K562 (cell line): Measurements from ENCODE around the gene TMEM87B. TPM values are rescaled to one million over a fixed set of nuclear protein-coding genes. Genes with fewer than 3 reads are reported as not detected.

Source experiments
- CEBPB ChIP-seq: fragments of 450-650 bp; IDR thresholded peaks from 2 replicates; pipeline ENCODE4 v1.6.1; 2016; ENCODE audit warnings: missing genetic modification characterization, missing compliant biosample characterization
- CHD4 ChIP-seq: fragments of 200-600 bp; sonication (generic); IDR thresholded peaks from 3 replicates; pipeline ENCODE4 v1.6.1; 2012; ENCODE audit warnings: low read depth, mild to moderate bottlenecking, mixed read lengths, low read length, inconsistent platforms; ENCODE audit not compliant: insufficient read depth, insufficient replicate concordance, poor library complexity, severe bottlenecking
- DNMT1 ChIP-seq: fragments of 450-650 bp; IDR thresholded peaks from 2 replicates; pipeline ENCODE4 v1.6.1; 2016; ENCODE audit warnings: antibody characterized with exemption, mild to moderate bottlenecking
- E4F1 ChIP-seq: fragments of 250-450 bp; sonication (Bioruptor Pico); IDR thresholded peaks from 2 replicates; pipeline ENCODE4 v1.5.0; 2021; ENCODE audit warnings: mild to moderate bottlenecking, borderline replicate concordance
- MED1 ChIP-seq: sonication (generic); formaldehyde crosslinking; IDR thresholded peaks from 2 replicates; pipeline ENCODE4 v1.8.1; 2023; ENCODE audit warnings: missing genetic modification reagents, borderline replicate concordance
- MTA1 ChIP-seq: fragments of 450-650 bp; IDR thresholded peaks from 2 replicates; pipeline ENCODE4 v1.6.1; 2017; ENCODE audit warnings: borderline replicate concordance
- PYGO2 ChIP-seq: fragments of 450-650 bp; IDR thresholded peaks from 2 replicates; pipeline ENCODE4 v1.6.1; 2016; ENCODE audit warnings: mild to moderate bottlenecking, missing genetic modification characterization, moderate library complexity, missing compliant biosample characterization
- RUNX1 ChIP-seq: sonication (generic); IDR thresholded peaks from 2 replicates; pipeline ENCODE4 v1.6.1; 2016; ENCODE audit warnings: antibody characterized with exemption, low read depth
- TCF7 ChIP-seq: sonication (generic); IDR thresholded peaks from 2 replicates; pipeline ENCODE4 v1.6.1; 2016; ENCODE audit warnings: antibody characterized with exemption, borderline replicate concordance
- ZFPM2 ChIP-seq: fragments of 250-450 bp; sonication (Bioruptor Pico); IDR thresholded peaks from 2 replicates; pipeline ENCODE4 v1.5.1; 2022; ENCODE audit warnings: mild to moderate bottlenecking
- ZFX ChIP-seq: sonication (generic); formaldehyde crosslinking; IDR thresholded peaks from 2 replicates; pipeline ENCODE4 v1.8.0; 2022; ENCODE audit warnings: mild to moderate bottlenecking, missing genetic modification reagents, moderate library complexity
- ZMIZ1 ChIP-seq, 2 experiments: fragments of 150-350 bp in 1 of 2; IDR thresholded peaks; 2 replicates each; pipeline ENCODE4 v1.6.1; 2012 to 2016; ENCODE audit warnings: low read depth in 2 of 2, low read length in 2 of 2, mild to moderate bottlenecking in 1 of 2, moderate library complexity in 1 of 2
- ZNF197 ChIP-seq: fragments of 200-800 bp; sonication (Bioruptor generic); IDR thresholded peaks from 2 replicates; pipeline ENCODE4 v1.6.1; 2016; ENCODE audit warnings: low read depth, missing genetic modification characterization, missing compliant biosample characterization
- ZNF217 ChIP-seq: sonication (generic); formaldehyde crosslinking; IDR thresholded peaks from 2 replicates; pipeline ENCODE4 v1.8.0; 2022; ENCODE audit warnings: mild to moderate bottlenecking, missing genetic modification reagents
- ZNF253 ChIP-seq: fragments of 250-450 bp; sonication (Bioruptor Pico); conservative IDR thresholded peaks from 2 replicates; pipeline ENCODE4 v1.6.1; 2021; ENCODE audit warnings: mild to moderate bottlenecking
- ZNF696 ChIP-seq: fragments of 250-450 bp; sonication (Bioruptor Pico); conservative IDR thresholded peaks from 2 replicates; pipeline ENCODE4 v1.4.0; 2020; ENCODE audit warnings: mild to moderate bottlenecking, moderate library complexity
- ZNF76 ChIP-seq: fragments of 250-450 bp; sonication (Bioruptor Pico); IDR thresholded peaks from 2 replicates; pipeline ENCODE4 v1.4.0; 2020; ENCODE audit warnings: mild to moderate bottlenecking, moderate library complexity, borderline replicate concordance
- ZNF77 ChIP-seq: fragments of 250-450 bp; sonication (Bioruptor Pico); IDR thresholded peaks from 2 replicates; pipeline ENCODE4 v1.5.0; 2020
- polyA plus RNA-seq, 8 experiments: library from polyadenylated mRNA; depleted of rRNA in 4 of 8; stranded (reverse) in 5 of 8; unstranded in 3 of 8; fragments of >200 nt; fragmentation: Nextera tagmentation in 2 of 8; fragmentation: Illumina TruSeq in 1 of 8; extraction: Ambion mirVana in 2 of 8; extraction: Trizol in 1 of 8; gene quantifications; 2 replicates each; pipeline versions ENCODE4 v1.2.1 to v1.2.3, GENCODE V29; 2011 to 2014; ENCODE audit warnings: inconsistent platforms in 1 of 8, missing spikeins in 1 of 8
- total RNA-seq, 7 experiments: library from RNA; depleted of rRNA in 6 of 7; stranded (reverse); fragments of >200 nt in 6 of 7; fragmentation: Illumina TruSeq in 2 of 7; extraction: Trizol in 2 of 7; gene quantifications; 2 replicates each; pipeline versions ENCODE4 v1.2.1 to v1.2.3, GENCODE V29; 2011 to 2021; ENCODE audit warnings: low replicate concordance in 1 of 7
- TF ChIP-seq, protein P1 (sequence below): fragments of 250-450 bp; sonication (Bioruptor Pico); IDR thresholded peaks from 2 replicates; pipeline ENCODE4 v1.8.0; 2021; ENCODE audit warnings: moderate library complexity, mild to moderate bottlenecking, inconsistent platforms
- TF ChIP-seq, protein P2 (sequence below): fragments of 450-650 bp; formaldehyde crosslinking; IDR thresholded peaks from 2 replicates; pipeline ENCODE4 v1.4.0; 2022; ENCODE audit warnings: missing genetic modification characterization

TMEM87B gene
- total and polyA plus RNA-seq, 9 of the 15 experiments (the other 6 are each of a cell fraction or from before 2014, with no cell fraction given): 3.7 to 17.1 (median 11.0) TPM

- no peak for TF ChIP-seq TCF7
- TF ChIP-seq CHD4: no peak
- TF ChIP-seq ZNF253 (CRISPR knock-in tag): no peak
- TF ChIP-seq ZNF217: no peak
- 0 out of 2 replicates have a peak, but pooled peaks have one; percentile 38 for TF ChIP-seq MTA1
- TF ChIP-seq ZFX (CRISPR knock-in tag): peak; percentile 96
- peak; percentile 49; the same call in 1 of the 2 replicates for TF ChIP-seq ZNF76 (CRISPR knock-in tag)
- TF ChIP-seq DNMT1: no peak
- TF ChIP-seq ZMIZ1 (IDR thresholded peaks at IDR 0.05; ENCODE audit: low read depth in 2 of 2, low read length in 2 of 2): peak in 1 of 2 experiments; percentile 78; a peak in 2 of 4 replicates
- TF ChIP-seq PYGO2: no peak
- TF ChIP-seq MED1 (CRISPR knock-in tag): no peak
- no peak for TF ChIP-seq CEBPB (tag)
- TF ChIP-seq ZNF696: no peak
- no peak for TF ChIP-seq ZNF77 (CRISPR knock-in tag)
- TF ChIP-seq E4F1 (CRISPR knock-in tag): no peak
- TF ChIP-seq, protein P1, sequence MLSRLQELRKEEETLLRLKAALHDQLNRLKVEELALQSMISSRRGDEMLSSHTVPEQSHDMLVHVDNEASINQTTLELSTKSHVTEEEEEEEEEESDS: no peak
- TF ChIP-seq, protein P2, sequence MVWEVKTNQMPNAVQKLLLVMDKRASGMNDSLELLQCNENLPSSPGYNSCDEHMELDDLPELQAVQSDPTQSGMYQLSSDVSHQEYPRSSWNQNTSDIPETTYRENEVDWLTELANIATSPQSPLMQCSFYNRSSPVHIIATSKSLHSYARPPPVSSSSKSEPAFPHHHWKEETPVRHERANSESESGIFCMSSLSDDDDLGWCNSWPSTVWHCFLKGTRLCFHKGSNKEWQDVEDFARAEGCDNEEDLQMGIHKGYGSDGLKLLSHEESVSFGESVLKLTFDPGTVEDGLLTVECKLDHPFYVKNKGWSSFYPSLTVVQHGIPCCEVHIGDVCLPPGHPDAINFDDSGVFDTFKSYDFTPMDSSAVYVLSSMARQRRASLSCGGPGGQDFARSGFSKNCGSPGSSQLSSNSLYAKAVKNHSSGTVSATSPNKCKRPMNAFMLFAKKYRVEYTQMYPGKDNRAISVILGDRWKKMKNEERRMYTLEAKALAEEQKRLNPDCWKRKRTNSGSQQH (CRISPR knock-in tag): 0 out of 2 replicates have a peak, but pooled peaks have one; percentile 20
- no peak for TF ChIP-seq ZFPM2 (CRISPR knock-in tag)
- no peak for TF ChIP-seq ZNF197 (CRISPR knock-in tag)
- TF ChIP-seq RUNX1: no peak
Observed at GRCh38 chr2:112054847-112055729, at the start of gene TMEM87B (continued).
